Measurements from ENCODE around the gene CCL24. TPM values are rescaled to one million over a fixed set of nuclear protein-coding genes. Genes with fewer than 3 reads are reported as not detected.
A peak's percentile ranks its signal among the peaks of the same experiment; 100 is the strongest.
"Not testable (repeated sequence)": the region's sequence is repeated elsewhere in the genome, so short reads cannot be mapped to it uniquely, and the experiment has no call there.

Gene CCL24
- total RNA-seq, 1 donor from 2014 or later: 4.1 TPM

DNA sequence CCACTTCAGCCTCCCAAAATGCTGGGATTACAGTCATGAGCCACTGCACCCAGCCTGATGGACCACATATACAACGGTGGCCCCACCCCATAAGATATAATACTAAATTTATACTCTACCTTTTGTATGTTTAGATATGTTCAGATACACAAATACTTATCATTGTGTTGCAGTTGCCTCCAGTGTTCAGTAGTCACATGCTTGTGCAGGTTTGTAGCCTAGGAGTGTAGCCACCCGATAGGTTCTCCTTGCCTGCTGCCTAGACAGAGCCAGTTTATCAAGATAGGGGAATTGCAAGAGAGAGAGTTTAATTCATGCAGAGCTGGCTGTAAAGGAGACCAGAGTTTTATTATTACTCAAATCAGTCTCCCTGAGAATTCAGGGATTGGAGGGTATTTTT, 9.6 kb downstream of the CCL24 start:
- ATAC-seq: no peak
- TF ChIP-seq, protein P1, sequence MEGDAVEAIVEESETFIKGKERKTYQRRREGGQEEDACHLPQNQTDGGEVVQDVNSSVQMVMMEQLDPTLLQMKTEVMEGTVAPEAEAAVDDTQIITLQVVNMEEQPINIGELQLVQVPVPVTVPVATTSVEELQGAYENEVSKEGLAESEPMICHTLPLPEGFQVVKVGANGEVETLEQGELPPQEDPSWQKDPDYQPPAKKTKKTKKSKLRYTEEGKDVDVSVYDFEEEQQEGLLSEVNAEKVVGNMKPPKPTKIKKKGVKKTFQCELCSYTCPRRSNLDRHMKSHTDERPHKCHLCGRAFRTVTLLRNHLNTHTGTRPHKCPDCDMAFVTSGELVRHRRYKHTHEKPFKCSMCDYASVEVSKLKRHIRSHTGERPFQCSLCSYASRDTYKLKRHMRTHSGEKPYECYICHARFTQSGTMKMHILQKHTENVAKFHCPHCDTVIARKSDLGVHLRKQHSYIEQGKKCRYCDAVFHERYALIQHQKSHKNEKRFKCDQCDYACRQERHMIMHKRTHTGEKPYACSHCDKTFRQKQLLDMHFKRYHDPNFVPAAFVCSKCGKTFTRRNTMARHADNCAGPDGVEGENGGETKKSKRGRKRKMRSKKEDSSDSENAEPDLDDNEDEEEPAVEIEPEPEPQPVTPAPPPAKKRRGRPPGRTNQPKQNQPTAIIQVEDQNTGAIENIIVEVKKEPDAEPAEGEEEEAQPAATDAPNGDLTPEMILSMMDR (IDR thresholded peaks at IDR 0.05): no peak
- Histone ChIP-seq H3K36me3 (no peaks in the 10 kb centered on the region), H3K9me3 (peaks cover 17% of the 10 kb centered on the region), H3K27me3 (ENCODE audit: low read depth) (no peaks in the 10 kb centered on the region), H3K4me3 (no peak overlapping the region), H3K27ac (no peak overlapping the region), H3K4me1 (no peaks in the 10 kb centered on the region)
- intact Hi-C loops (cut with DNase I): no loop called here
- no peak for DNase-seq

DNA sequence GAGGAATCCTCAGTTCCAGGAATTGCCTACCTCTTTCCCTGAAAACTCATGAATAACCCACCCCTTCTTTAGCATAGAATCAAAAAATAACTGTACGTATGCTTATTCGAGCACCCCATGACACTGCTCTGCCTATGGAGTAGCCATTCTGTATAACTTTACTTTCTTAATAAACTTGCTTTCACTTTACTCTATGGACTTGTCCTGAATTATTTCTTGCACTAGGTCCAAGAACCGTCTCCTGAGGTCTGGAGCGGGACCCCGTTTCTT, 11.1 kb downstream of the CCL24 start:
- intact Hi-C loops (cut with DNase I): no loop called here
- H3K4me3 ChIP-seq: no peak overlapping the region
- H3K9me3 ChIP-seq: peaks cover 12% of the 10 kb centered on the region
- H3K27me3 ChIP-seq (ENCODE audit: low read depth): no peaks in the 10 kb centered on the region
- ATAC-seq (no peak), DNase-seq (no peak)
- H3K4me1 ChIP-seq: no peaks in the 10 kb centered on the region
- no peak overlapping the region for H3K27ac ChIP-seq
- TF ChIP-seq, protein P1 (IDR thresholded peaks at IDR 0.05): no peak
- H3K36me3 ChIP-seq: no peaks in the 10 kb centered on the region

DNA sequence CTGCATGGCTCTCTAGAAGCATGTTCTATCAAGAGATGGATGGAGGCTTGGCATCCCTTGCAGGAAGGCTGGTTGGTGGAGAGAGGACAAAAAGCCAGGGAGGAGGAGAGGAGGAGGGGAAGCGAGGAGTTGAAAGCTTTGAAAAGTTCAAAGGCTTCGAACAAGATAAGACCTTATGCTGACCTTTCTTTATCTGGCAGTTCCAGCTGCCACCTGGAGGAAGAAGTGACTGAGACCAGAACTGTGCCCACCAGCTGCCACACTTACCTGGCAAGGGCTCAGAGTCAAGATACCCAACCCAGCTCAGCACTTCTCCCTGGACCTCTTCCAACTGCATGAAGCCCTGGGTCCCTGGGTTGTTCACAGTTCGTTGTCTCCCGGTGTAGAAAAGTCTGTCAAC, 14.8 kb downstream of the CCL24 start:
- Histone ChIP-seq H3K4me3 (no peak overlapping the region), H3K4me1 (peaks cover 5% of the 10 kb centered on the region), H3K36me3 (no peaks in the 10 kb centered on the region), H3K27me3 (ENCODE audit: low read depth) (no peaks in the 10 kb centered on the region), H3K9me3 (no peaks in the 10 kb centered on the region), H3K27ac (no peak overlapping the region)
- TF ChIP-seq, protein P1 (IDR thresholded peaks at IDR 0.05): no peak
- ATAC-seq (no peak), DNase-seq (no peak)
- intact Hi-C loops (cut with DNase I): no loop called here

DNA sequence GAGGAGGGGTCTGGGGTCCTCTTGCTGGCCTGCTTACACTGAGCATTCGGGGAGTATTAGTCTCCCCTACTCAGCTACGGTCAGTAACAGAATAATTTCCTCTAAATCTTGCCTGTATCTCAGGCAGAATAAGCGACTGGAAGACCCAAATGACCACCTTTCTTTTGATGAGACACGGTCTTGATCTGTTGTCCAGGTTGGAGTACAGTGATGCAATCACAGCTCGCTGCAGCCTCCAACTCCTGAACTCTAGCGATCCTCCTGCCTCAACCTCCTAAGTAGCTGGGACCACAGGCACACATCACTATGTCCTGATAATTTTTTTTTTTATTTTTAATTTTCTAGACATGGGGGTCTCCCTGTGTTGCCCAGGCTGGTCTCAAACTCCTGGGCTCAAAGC, 17.2 kb downstream of the CCL24 start:
- intact Hi-C loops (cut with DNase I): no loop called here
- TF ChIP-seq, protein P1 (IDR thresholded peaks at IDR 0.05): no peak
- Histone ChIP-seq H3K27me3 (ENCODE audit: low read depth) (no peaks in the 10 kb centered on the region), H3K4me3 (no peak overlapping the region), H3K36me3 (no peaks in the 10 kb centered on the region), H3K27ac (peak overlapping the region; percentile 43), H3K4me1 (peaks cover 5% of the 10 kb centered on the region), H3K9me3 (no peaks in the 10 kb centered on the region)
- DNase-seq: no peak
- no peak for ATAC-seq

DNA sequence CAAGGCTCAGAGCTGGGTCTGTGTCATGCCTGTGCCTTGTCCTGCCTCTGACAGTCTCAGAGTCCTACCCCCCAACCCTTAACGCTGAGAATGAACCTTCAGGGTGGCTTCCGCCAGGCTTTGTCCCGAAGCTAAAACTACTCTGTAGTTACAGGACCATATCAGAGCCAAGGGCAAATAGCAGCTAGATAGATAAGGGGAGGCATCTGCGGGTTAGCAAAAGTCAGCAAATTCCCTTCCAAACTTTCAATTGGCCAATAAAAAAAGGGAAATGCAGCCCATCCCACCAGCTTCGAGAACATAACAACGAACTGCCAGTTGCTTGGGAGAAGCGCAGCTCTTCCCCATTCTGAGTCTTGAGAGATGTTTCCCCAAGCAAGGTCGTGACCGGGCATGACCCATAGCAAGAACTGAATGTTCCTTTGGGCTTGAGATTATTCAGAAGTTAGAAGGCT, 17.7 kb downstream of the CCL24 start:
- Histone ChIP-seq H3K4me3 (no peak overlapping the region), H3K27ac (peak overlapping the region; percentile 25), H3K27me3 (ENCODE audit: low read depth) (no peaks in the 10 kb centered on the region), H3K36me3 (no peaks in the 10 kb centered on the region), H3K9me3 (no peaks in the 10 kb centered on the region), H3K4me1 (peaks cover 5% of the 10 kb centered on the region)
- intact Hi-C loops (cut with DNase I): no loop called here
- ATAC-seq: peak; percentile 83 to 90
- DNase-seq: peak; percentile 72
- TF ChIP-seq, protein P1 (IDR thresholded peaks at IDR 0.05): no peak

DNA sequence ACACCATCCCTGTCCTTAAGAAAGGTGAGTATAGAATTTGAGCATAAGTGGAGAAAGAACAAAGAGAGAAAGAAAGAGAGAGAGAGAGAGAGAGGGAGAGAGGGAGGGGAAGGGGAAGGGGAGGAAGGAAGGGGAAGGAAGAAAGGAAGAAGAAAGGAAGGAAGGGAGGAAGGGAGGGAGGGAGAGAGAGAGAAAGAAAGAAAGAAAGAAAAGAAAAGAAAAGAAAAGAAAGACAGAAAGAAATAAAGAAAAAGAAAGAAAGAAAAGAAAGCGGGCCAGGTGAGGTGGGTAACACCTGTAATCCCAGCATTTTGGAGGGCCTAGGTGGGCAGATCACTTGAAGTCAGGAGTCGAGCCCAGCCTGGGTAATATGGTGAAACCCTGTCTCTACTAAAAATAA, 19.9 kb downstream of the CCL24 start:
- Histone ChIP-seq H3K27ac (no peak overlapping the region), H3K36me3 (no peaks in the 10 kb centered on the region), H3K27me3 (ENCODE audit: low read depth) (no peaks in the 10 kb centered on the region), H3K9me3 (no peaks in the 10 kb centered on the region), H3K4me3 (no peak overlapping the region), H3K4me1 (peaks cover 5% of the 10 kb centered on the region)
- intact Hi-C loops (cut with DNase I): no loop called here
- TF ChIP-seq, protein P1 (IDR thresholded peaks at IDR 0.05): no peak
- DNase-seq (no peak), ATAC-seq (no peak)

DNA sequence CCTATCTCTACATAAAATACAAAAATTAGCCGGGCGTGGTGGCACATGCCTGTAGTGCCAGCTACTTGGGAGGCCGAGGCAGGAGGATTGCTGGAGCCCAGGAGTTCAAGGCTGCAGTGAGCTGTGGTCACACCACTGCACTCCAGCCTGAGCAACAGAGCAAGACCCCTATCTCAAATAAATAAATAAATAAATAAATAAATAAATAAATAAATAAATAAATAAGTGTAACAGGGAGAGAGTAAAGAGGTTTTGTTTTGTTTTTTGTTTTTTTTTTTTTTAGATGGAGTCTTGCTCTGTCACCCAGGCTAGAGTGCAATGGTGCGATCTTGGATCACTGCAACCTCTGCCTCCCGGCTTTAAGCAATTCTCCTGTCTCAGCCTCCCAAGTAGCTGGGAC, 21.0 kb downstream of the CCL24 start:
- H3K4me3 ChIP-seq; H3K9me3 ChIP-seq; H3K36me3 ChIP-seq; DNase-seq; intact Hi-C loops (cut with DNase I); H3K27ac ChIP-seq; ATAC-seq; H3K4me1 ChIP-seq; H3K27me3 ChIP-seq (ENCODE audit: low read depth): not testable (repeated sequence)
